Gastroesophageal sphincter (tissue), 3 donors: Measurements from ENCODE around the gene MARF1.

Experiments
- EP300 ChIP-seq: sonication (generic); formaldehyde crosslinking; IDR thresholded peaks from one replicate; pipeline ENCODE4 v1.6.1; 2017; ENCODE audit warnings: antibody characterized with exemption, mild to moderate bottlenecking
- POLR2A ChIP-seq, 2 donors: fragments of 450-650 bp; IDR thresholded peaks; one replicate each; pipeline ENCODE4 v1.6.1; 2017; ENCODE audit warnings: antibody characterized with exemption in 2 of 2, mild to moderate bottlenecking in 2 of 2, moderate library complexity in 1 of 2
- TF ChIP-seq, protein P1 (sequence below), 4 experiments: fragments of 200-600 bp in 2 of 4; fragments of 450-650 bp in 2 of 4; sonication (generic) in 1 of 4; IDR thresholded peaks; one replicate each; pipeline ENCODE4 v1.5.1; 2017 to 2019; ENCODE audit warnings: antibody characterized with exemption in 4 of 4, mild to moderate bottlenecking in 2 of 4, moderate library complexity in 2 of 4

DNA sequence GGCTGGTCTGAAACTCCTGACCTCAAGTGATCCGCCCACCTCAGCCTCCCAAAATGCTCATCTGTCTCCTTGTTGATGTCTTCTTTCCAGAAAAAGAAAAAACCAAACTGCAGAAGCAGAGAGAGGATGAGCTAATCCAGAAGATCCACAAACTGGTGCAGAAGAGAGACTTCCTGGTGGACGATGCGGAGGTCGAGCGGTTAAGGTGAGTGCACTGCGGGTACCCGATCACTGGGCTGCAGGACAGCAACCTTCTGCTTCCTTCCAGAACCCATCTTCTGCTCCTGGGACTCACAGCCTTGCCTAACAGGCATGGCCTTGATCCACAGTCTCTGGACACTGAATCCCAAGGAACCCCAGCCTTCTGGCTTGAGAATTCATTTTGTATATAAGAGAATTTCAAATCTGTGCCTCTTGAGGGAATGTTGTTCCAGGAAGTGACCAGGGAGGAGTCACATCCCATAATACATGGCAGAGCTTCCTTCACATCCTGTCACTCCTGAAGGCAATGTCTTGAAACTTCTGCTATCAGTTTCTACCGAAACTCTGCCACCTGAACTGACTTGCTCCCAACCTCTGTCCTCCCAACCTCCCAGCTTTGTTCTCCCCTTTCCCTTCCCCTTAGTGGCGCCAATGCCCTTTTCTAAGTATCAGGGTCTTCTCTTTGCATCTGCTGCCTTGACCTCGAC lies 61.7 kb downstream of the MARF1 start:
- TF ChIP-seq, protein P1, sequence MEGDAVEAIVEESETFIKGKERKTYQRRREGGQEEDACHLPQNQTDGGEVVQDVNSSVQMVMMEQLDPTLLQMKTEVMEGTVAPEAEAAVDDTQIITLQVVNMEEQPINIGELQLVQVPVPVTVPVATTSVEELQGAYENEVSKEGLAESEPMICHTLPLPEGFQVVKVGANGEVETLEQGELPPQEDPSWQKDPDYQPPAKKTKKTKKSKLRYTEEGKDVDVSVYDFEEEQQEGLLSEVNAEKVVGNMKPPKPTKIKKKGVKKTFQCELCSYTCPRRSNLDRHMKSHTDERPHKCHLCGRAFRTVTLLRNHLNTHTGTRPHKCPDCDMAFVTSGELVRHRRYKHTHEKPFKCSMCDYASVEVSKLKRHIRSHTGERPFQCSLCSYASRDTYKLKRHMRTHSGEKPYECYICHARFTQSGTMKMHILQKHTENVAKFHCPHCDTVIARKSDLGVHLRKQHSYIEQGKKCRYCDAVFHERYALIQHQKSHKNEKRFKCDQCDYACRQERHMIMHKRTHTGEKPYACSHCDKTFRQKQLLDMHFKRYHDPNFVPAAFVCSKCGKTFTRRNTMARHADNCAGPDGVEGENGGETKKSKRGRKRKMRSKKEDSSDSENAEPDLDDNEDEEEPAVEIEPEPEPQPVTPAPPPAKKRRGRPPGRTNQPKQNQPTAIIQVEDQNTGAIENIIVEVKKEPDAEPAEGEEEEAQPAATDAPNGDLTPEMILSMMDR (IDR thresholded peaks at IDR 0.05): no peak
- TF ChIP-seq POLR2A (IDR thresholded peaks at IDR 0.05) (no peak), EP300 (no peak)
